Activated naive CD8-positive, alpha-beta T cell treated with anti-CD3 and anti-CD28 coated beads for 36 hours (primary cell): ENCODE measurements around the gene AGK. TPM values are rescaled to one million over a fixed set of nuclear protein-coding genes. Genes with fewer than 3 reads are reported as not detected.

Source experiments
- DNase-seq: peaks from one replicate; pipeline ENCODE4 v3.0.0; 2021
- H3K27ac Mint-ChIP-seq: one replicate; pipeline ENCODE4 v1.8.0; 2022; ENCODE audit warnings: mild to moderate bottlenecking, moderate library complexity, mixed read lengths
- H3K27me3 Mint-ChIP-seq: one replicate; pipeline ENCODE4 v1.8.0; 2022; ENCODE audit warnings: mild to moderate bottlenecking, mixed read lengths
- H3K36me3 Mint-ChIP-seq: one replicate; pipeline ENCODE4 v1.8.0; 2021; ENCODE audit warnings: mild to moderate bottlenecking, mixed read lengths
- H3K4me1 Mint-ChIP-seq: one replicate; pipeline ENCODE4 v1.8.0; 2021; ENCODE audit warnings: mixed read lengths
- H3K4me3 Mint-ChIP-seq: one replicate; pipeline ENCODE4 v1.8.0; 2022; ENCODE audit warnings: mild to moderate bottlenecking, moderate library complexity, mixed read lengths
- H3K9me3 Mint-ChIP-seq: one replicate; pipeline ENCODE4 v1.8.0; 2022; ENCODE audit warnings: mixed read lengths
- total RNA-seq, 2 experiments: library from RNA; stranded (reverse); gene quantifications; one replicate each; pipeline ENCODE4 v1.2.3, GENCODE V29; 2021

AGK gene, protein sequence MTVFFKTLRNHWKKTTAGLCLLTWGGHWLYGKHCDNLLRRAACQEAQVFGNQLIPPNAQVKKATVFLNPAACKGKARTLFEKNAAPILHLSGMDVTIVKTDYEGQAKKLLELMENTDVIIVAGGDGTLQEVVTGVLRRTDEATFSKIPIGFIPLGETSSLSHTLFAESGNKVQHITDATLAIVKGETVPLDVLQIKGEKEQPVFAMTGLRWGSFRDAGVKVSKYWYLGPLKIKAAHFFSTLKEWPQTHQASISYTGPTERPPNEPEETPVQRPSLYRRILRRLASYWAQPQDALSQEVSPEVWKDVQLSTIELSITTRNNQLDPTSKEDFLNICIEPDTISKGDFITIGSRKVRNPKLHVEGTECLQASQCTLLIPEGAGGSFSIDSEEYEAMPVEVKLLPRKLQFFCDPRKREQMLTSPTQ
- 10 to 100 TPM; 86.0 to 87.4 TPM for total RNA-seq

DNA sequence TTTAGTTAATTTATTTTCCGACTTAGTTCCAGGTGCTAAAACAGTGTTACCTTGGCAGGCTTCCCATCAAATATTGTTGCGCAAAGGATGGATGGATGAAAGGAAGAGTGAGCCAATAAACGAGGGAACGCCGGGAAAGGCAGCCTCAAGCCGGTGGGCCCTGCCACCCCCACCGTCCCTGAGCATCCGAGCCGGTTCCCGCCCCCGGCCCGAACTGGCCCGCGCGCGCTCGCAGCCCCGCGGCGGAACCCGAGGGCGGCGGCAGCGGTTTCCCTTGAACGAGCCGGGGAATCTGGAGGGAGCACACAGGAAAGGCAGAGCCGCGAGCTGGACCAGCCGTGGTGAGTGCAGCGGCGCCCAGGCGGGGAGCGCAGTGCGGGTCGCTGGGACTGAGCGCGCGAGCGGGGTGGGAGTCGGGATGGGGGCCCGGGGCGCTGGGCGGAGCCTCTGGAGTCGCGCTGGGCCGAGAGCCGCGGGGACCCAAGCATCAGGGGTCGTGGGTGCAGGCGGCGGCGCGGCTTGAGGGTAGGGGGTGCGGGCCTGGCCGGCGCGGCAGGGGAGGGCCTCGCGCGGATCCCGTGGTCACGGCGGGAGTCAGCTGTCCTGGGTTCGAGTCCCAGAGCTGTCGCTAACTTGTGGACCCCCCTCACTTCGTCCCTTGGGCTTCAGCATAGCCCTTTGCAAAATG, at the start of gene AGK:
Gene AGK, plus strand, starts transcription at position 317 of the 688 bp plus-strand sequence. CDS start 4,057 bp downstream, outside the sequence.
- H3K9me3 Mint-ChIP-seq = peaks cover 1% of the 10 kb centered on the region
- DNase-seq = peak; percentile 86
- H3K27me3 Mint-ChIP-seq = peaks cover 4% of the 10 kb centered on the region
- H3K27ac Mint-ChIP-seq = peak within 1 kb of the TSS; percentile 94
- H3K4me3 Mint-ChIP-seq = peak within 1 kb of the TSS; percentile 89
- peaks cover 45% of the 10 kb centered on the region for H3K36me3 Mint-ChIP-seq
- peaks cover 43% of the 10 kb centered on the region for H3K4me1 Mint-ChIP-seq

DNA sequence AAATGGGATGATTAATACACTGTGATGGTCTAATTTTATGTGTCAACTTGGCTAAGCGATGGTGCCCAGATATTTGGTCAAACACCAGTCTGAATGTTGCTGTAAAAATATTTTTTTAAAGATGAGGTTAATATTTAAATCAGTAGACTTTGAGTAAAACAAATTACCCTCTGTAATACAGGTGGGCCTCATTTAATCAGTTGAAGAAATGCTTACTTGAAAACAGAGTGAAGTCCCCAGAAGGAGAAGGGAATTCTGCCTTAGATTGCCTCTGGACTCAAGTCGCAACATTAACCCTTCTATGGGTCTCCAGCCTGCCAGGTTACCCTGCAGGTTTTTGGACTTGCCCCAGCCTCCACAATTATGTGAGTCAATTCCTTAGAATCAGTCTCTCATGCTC, 49.8 kb upstream of the AGK start:
- no peaks in the 10 kb centered on the region for H3K4me1 Mint-ChIP-seq

DNA sequence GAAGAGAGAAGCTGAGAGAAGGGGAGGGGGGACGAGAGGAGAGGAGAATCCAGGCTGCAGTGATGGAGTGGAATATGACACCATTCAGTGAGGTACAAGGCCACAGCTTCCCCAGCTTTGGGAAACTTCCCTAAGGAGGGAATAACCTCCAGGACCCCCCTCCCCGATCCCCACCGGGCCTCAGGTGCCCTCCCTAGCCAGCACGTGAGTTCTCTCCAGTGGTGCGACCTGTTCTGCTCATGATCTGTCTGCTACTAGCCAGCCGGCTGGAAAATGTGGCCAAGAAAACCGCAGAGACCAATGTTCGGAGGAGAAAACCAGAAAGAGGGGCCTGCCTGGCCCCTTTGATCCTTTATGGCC, 39.9 kb upstream of the AGK start:
- peak; percentile 14 for DNase-seq
- H3K36me3 Mint-ChIP-seq = no peaks in the 10 kb centered on the region
- peak overlapping the region; percentile 5 for H3K4me3 Mint-ChIP-seq
- peaks cover 68% of the 10 kb centered on the region for H3K27me3 Mint-ChIP-seq
- H3K27ac Mint-ChIP-seq = no peak overlapping the region
- peaks cover 16% of the 10 kb centered on the region for H3K4me1 Mint-ChIP-seq
- peaks cover 3% of the 10 kb centered on the region for H3K9me3 Mint-ChIP-seq

More for the DNA sequence above, 49.8 kb upstream of the AGK start:
- no peak for DNase-seq
- Mint-ChIP-seq H3K4me3 (no peak overlapping the region), H3K36me3 (no peaks in the 10 kb centered on the region), H3K27ac (no peak overlapping the region), H3K27me3 (peaks cover 43% of the 10 kb centered on the region), H3K9me3 (no peaks in the 10 kb centered on the region)

- H3K4me1 Mint-ChIP-seq = peaks cover 16% of the 10 kb centered on the region
- peaks cover 68% of the 10 kb centered on the region for H3K27me3 Mint-ChIP-seq
- peaks cover 3% of the 10 kb centered on the region for H3K9me3 Mint-ChIP-seq
- H3K4me3 Mint-ChIP-seq = peak overlapping the region; percentile 64
- no peaks in the 10 kb centered on the region for H3K36me3 Mint-ChIP-seq
- H3K27ac Mint-ChIP-seq = no peak overlapping the region
- DNase-seq = no peak
These were observed 39.4 kb upstream of the AGK start for GRCh38 chr7:141511676-141512396.

DNA sequence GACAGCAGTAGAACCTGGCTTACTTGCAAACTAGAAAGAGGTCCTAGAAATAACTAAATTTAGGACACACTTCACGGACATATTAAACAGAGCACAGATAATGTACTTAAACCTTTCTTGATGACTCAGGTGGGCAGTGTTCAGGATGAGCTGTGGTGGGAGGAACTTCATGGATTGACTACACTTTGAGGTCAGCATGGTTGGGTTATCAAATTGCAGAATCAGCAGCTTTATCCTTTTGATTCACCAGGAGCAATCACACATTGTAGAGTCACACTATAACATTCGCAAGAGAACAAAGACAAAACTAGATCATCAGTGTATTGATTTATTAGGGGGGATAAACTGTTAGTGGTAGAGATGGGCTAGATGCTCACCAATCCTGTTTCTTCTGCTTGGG, 38.6 kb upstream of the AGK start:
- peaks cover 16% of the 10 kb centered on the region for H3K4me1 Mint-ChIP-seq
- H3K4me3 Mint-ChIP-seq = peak overlapping the region; percentile 64

DNA sequence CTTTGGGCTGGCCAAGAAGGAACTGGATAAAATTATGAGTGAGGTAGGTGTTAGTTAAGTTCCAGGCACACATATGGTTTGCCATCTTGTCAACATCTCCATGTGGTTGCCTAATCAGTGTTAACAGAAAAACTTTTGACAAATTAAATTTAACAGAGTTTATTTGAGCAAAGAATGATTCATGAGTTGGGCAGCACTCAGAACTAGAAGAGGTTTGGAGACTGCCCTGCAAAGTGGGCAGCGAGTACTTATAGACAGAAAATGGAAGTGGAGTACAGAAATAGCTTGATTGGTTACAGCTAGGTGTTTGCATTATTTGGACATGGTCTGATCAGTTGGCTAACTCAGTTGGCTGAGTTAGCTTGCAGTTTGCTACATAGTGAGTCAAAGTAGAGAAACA, 37.5 kb upstream of the AGK start:
- H3K9me3 Mint-ChIP-seq = peaks cover 3% of the 10 kb centered on the region

More for the DNA sequence above, 38.6 kb upstream of the AGK start:
- Mint-ChIP-seq H3K27me3 (peaks cover 64% of the 10 kb centered on the region), H3K27ac (no peak overlapping the region), H3K36me3 (no peaks in the 10 kb centered on the region), H3K9me3 (peaks cover 3% of the 10 kb centered on the region)
- DNase-seq = no peak

DNA sequence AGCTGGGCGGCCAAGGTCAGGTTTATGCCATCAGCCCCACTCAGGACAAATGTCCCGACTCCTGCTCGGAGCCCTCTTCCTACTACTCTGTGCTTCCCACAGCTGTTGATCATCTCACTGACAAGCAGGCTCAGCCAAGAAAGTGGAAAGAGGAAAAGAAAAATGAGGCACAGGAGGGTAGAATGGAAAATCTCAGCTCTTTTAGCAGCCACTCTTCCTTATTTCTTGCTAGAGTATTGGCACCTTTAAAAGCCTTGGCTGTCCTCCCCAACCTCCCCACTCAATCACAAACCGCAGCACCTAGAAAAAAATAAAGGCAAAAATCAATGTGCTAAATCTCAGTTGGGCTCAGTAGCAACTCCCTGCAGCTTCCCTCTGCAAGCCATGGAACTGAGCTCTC, 35.3 kb upstream of the AGK start:
- Mint-ChIP-seq H3K9me3 (peaks cover 3% of the 10 kb centered on the region), H3K4me1 (peaks cover 13% of the 10 kb centered on the region), H3K27me3 (peaks cover 43% of the 10 kb centered on the region), H3K4me3 (no peak overlapping the region), H3K36me3 (no peaks in the 10 kb centered on the region), H3K27ac (no peak overlapping the region)
- no peak for DNase-seq

More for the DNA sequence above, 37.5 kb upstream of the AGK start:
- Mint-ChIP-seq H3K4me3 (no peak overlapping the region), H3K36me3 (no peaks in the 10 kb centered on the region), H3K27me3 (peaks cover 56% of the 10 kb centered on the region), H3K4me1 (peaks cover 16% of the 10 kb centered on the region), H3K27ac (no peak overlapping the region)
- DNase-seq = no peak

DNA sequence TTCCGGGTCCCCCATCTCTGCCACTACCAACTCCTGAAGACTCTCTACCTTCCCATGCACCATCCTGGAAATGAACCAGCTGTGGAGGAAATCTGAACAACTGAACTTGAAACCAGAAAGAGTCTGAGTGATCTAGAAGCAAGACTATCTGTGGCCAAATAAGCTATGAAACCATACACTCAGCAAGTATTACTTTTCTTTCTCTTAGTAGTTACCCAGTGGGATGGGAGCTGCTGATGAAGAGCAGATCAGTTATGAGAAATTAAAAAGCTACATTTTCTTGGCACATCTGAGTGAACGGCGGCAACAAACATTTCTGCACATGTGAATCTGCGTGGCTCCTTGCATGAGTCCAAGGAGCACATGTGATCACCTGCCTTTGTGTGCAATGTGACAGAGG, 31.6 kb upstream of the AGK start:
- Mint-ChIP-seq H3K27ac (no peak overlapping the region), H3K9me3 (no peaks in the 10 kb centered on the region), H3K4me1 (peaks cover 4% of the 10 kb centered on the region), H3K27me3 (peaks cover 10% of the 10 kb centered on the region), H3K36me3 (no peaks in the 10 kb centered on the region), H3K4me3 (no peak overlapping the region)
- DNase-seq = no peak

DNA sequence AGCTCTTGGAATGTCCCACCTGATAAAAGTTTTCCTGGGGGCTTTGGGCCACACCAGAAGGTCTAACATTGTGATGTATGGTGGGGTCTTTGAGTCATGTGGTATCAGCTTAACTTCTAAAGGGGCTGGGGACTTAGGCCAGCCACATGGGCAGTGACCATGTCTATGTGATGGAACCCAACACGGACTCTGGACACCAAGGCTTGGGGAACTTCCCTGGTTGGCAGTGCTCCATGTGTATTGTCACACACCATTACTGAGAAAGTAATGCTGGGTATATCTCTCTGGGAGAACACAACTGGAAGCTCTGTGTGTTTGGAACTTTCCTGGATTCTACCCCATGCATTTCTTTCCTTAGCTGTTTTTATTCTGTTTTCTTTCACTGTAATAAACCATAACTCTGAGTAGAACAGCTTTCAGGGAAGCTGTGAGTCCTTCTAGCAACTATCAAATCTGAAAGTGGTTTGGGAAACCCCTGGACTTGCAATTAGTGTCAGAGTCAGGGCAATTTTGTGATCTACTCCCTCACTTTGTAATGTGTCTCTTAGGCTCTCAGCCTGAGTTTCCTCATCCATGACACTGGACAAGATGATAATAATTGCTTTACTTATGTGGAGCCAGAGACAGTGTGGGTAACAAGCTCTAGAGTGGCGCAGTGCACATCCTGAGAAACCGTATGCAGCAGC, 28.4 kb upstream of the AGK start:
- no peaks in the 10 kb centered on the region for H3K36me3 Mint-ChIP-seq

DNA sequence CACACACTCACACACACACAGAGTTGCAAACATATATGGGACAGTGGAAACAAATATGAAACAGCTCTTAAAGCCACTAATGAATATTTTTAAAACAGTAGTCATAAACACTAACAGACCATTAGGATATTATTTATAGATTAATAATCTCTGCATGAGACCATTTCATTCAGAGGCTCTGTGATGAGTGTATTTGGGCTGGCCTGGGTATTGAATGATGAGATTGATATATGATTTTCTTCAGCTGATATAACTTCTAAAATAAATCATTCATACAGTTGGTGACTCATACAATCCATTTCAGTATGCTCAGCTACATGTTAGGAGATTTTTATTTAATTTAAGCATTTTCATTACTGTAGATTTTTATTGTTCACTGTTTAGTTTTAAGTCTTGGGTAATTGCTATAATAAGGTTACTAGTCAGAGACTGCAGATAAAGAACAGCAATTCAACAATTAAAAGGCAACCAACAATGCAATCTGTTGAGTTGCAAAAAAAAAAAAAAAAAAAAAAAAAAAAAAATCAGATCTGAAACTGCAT, 25.2 kb upstream of the AGK start:
- no peaks in the 10 kb centered on the region for H3K9me3 Mint-ChIP-seq
- no peaks in the 10 kb centered on the region for H3K36me3 Mint-ChIP-seq
- peaks cover 16% of the 10 kb centered on the region for H3K27me3 Mint-ChIP-seq
- no peak for DNase-seq
- H3K4me1 Mint-ChIP-seq = peaks cover 4% of the 10 kb centered on the region
- no peak overlapping the region for H3K27ac Mint-ChIP-seq
- H3K4me3 Mint-ChIP-seq = no peak overlapping the region

More for the DNA sequence above, 28.4 kb upstream of the AGK start:
- Mint-ChIP-seq H3K27ac (no peak overlapping the region), H3K4me3 (no peak overlapping the region), H3K4me1 (peaks cover 4% of the 10 kb centered on the region), H3K27me3 (peaks cover 20% of the 10 kb centered on the region), H3K9me3 (no peaks in the 10 kb centered on the region)
- DNase-seq = no peak

GRCh38 chr7:141527076-141527475, 24.1 kb upstream of the AGK start:
- Mint-ChIP-seq H3K36me3 (no peaks in the 10 kb centered on the region), H3K4me1 (peaks cover 4% of the 10 kb centered on the region), H3K27ac (no peak overlapping the region), H3K27me3 (peaks cover 16% of the 10 kb centered on the region), H3K4me3 (no peak overlapping the region), H3K9me3 (no peaks in the 10 kb centered on the region)
- DNase-seq = no peak

DNA sequence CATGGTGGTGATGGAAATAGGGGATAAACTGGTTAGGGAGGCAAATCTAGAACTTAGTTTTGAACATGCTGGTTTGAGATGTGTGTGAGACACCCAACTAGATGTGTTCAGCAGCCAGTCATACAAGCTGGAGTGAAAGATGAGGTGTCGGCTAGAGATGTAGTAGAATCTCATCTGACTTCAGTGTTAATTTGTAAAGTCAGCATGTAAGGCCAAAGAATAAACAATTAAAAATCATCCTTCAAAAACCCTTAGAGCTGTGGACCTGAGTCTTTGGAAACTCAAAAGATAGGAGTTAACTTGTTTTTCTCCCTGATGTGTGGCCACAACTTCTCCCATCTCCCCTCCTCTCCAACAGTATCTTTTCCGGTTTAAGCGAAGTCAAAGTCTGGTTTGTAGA, 22.8 kb upstream of the AGK start:
- no peak overlapping the region for H3K27ac Mint-ChIP-seq

GRCh38 chr7:141533149-141533949, 17.9 kb upstream of the AGK start:
- no peaks in the 10 kb centered on the region for H3K4me1 Mint-ChIP-seq
- peak; percentile 42 for DNase-seq
- no peak overlapping the region for H3K27ac Mint-ChIP-seq
- peaks cover 39% of the 10 kb centered on the region for H3K27me3 Mint-ChIP-seq
- H3K9me3 Mint-ChIP-seq = no peaks in the 10 kb centered on the region
- no peak overlapping the region for H3K4me3 Mint-ChIP-seq
- H3K36me3 Mint-ChIP-seq = no peaks in the 10 kb centered on the region

More for the DNA sequence above, 22.8 kb upstream of the AGK start:
- Mint-ChIP-seq H3K4me3 (no peak overlapping the region), H3K36me3 (no peaks in the 10 kb centered on the region), H3K4me1 (no peaks in the 10 kb centered on the region), H3K9me3 (no peaks in the 10 kb centered on the region), H3K27me3 (peaks cover 20% of the 10 kb centered on the region)
- no peak for DNase-seq
